Neural crest cell (in vitro differentiated cells): ENCODE measurements around the gene BPIFB6. TPM values are rescaled to one million over a fixed set of nuclear protein-coding genes. Genes with fewer than 3 reads are reported as not detected.
A peak's percentile ranks its signal among the peaks of the same experiment; 100 is the strongest.

Experiments used
- DNase-seq: peaks from one replicate; pipeline ENCODE4 v3.0.0; 2021; ENCODE audit warnings: low read depth, mixed read lengths, low spot score
- H3K27ac Mint-ChIP-seq: one replicate; pipeline ENCODE4 v1.8.0; 2021; ENCODE audit warnings: mild to moderate bottlenecking, mixed read lengths; ENCODE audit not compliant: unreplicated experiment
- H3K27me3 Mint-ChIP-seq: 2 replicates; pipeline ENCODE4 v1.8.0; 2021; ENCODE audit warnings: low read depth, mild to moderate bottlenecking, mixed read lengths
- H3K36me3 Mint-ChIP-seq: 2 replicates; pipeline ENCODE4 v1.8.0; 2021; ENCODE audit warnings: low read depth, mild to moderate bottlenecking, mixed read lengths
- H3K4me1 Mint-ChIP-seq: 2 replicates; pipeline ENCODE4 v1.8.0; 2021; ENCODE audit warnings: mixed read lengths
- H3K4me3 Mint-ChIP-seq: one replicate; pipeline ENCODE4 v1.8.0; 2021; ENCODE audit warnings: mild to moderate bottlenecking, mixed read lengths
- H3K9me3 Mint-ChIP-seq: 2 replicates; pipeline ENCODE4 v1.8.0; 2021; ENCODE audit warnings: mixed read lengths
- total RNA-seq: library from RNA; stranded (reverse); gene quantifications from 2 replicates; pipeline ENCODE4 v1.2.1, GENCODE V29; 2021
- TF ChIP-seq, protein P1 (sequence below): fragments of 200-600 bp; sonication (generic); conservative IDR thresholded peaks from 2 replicates; pipeline ENCODE4 v1.5.0; 2021; ENCODE audit warnings: antibody characterized with exemption, mild to moderate bottlenecking

Gene BPIFB6
- total RNA-seq, 1 donor from 2014 or later = not detected

DNA sequence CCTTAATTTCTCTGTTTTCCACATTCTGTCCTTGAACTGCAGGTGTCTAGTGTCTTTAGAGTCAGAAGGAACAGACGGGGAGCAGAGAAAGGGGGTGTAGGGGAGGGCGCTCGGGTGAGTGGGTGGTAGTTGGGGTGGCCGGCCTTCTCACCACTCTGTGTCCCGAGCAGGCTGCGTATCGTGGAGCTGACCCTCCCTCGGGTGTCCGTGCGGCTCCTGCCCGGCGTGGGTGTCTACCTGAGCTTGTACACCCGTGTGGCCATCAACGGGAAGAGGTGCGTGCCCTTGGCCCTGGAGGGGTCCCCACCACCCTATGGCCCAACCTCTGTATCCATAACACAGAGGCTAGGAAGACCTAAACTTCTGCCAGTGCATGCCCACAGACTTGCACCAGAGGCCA is 53.3 kb downstream of the BPIFB6 start:
- H3K4me3 Mint-ChIP-seq = no peak overlapping the region
- H3K27me3 Mint-ChIP-seq = peaks cover 12% of the 10 kb centered on the region
- no peaks in the 10 kb centered on the region for H3K4me1 Mint-ChIP-seq
- TF ChIP-seq, protein P1, sequence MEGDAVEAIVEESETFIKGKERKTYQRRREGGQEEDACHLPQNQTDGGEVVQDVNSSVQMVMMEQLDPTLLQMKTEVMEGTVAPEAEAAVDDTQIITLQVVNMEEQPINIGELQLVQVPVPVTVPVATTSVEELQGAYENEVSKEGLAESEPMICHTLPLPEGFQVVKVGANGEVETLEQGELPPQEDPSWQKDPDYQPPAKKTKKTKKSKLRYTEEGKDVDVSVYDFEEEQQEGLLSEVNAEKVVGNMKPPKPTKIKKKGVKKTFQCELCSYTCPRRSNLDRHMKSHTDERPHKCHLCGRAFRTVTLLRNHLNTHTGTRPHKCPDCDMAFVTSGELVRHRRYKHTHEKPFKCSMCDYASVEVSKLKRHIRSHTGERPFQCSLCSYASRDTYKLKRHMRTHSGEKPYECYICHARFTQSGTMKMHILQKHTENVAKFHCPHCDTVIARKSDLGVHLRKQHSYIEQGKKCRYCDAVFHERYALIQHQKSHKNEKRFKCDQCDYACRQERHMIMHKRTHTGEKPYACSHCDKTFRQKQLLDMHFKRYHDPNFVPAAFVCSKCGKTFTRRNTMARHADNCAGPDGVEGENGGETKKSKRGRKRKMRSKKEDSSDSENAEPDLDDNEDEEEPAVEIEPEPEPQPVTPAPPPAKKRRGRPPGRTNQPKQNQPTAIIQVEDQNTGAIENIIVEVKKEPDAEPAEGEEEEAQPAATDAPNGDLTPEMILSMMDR = no peak
- no peak overlapping the region for H3K27ac Mint-ChIP-seq
- H3K9me3 Mint-ChIP-seq = peaks cover 6% of the 10 kb centered on the region
- no peaks in the 10 kb centered on the region for H3K36me3 Mint-ChIP-seq
- DNase-seq = no peak

DNA sequence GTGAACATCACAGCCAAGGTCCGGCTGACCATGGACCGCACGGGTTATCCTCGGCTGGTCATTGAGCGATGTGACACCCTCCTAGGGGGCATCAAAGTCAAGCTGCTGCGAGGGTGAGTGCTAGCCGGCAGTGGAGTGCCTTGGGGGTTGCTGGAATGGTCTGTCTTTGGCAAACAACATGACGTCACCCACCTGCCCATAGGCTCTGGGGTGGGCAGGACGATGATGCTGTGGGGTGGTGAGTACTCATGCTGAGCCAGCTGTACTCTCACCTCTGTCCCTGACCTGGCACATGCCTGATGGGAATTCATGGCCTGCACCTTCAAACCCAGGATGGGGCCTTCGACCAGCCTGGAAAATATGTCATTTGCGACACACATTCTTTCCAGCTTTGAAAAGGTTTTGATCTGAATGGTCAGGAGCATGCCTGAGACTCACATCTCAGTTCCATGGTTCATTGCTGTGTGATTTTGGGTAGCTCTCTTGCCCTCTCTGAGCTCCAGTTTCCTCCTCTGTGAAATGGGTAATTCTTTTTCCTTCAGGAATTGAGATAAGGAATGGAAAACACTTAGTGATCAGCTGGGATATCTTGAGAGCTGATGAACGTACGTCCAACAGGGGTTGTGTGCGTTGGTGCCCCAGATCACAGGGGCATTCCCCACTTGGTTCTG is 54.7 kb downstream of the BPIFB6 start:
- H3K36me3 Mint-ChIP-seq = no peaks in the 10 kb centered on the region
- no peak overlapping the region for H3K27ac Mint-ChIP-seq
- H3K4me3 Mint-ChIP-seq = no peak overlapping the region
- H3K4me1 Mint-ChIP-seq = no peaks in the 10 kb centered on the region
- peaks cover 6% of the 10 kb centered on the region for H3K27me3 Mint-ChIP-seq
- H3K9me3 Mint-ChIP-seq = no peaks in the 10 kb centered on the region
- TF ChIP-seq, protein P1 = no peak
- no peak for DNase-seq

DNA sequence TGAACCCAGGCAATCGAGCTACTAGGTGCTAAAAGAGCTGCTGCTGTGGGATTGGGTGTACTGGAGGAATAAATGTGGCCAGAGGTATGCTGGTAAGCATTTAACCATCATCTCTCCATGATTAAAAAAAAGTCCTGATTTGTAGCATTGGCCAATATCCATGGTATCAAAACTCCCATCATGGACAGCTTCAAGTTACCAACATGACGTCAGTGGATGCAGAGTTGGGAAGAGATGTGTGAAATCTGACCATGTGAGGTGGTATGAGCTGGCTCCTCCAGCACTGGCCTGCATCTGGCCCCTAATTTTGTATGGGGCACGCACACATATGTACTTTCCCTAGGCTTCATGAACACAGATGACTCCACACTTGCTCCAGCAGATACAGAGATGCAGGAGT is 59.7 kb downstream of the BPIFB6 start:
- H3K27ac Mint-ChIP-seq = no peak overlapping the region
- no peak for DNase-seq
- H3K27me3 Mint-ChIP-seq = peaks cover 13% of the 10 kb centered on the region
- H3K4me1 Mint-ChIP-seq = no peaks in the 10 kb centered on the region
- TF ChIP-seq, protein P1 = no peak
- H3K9me3 Mint-ChIP-seq = no peaks in the 10 kb centered on the region
- no peaks in the 10 kb centered on the region for H3K36me3 Mint-ChIP-seq
- H3K4me3 Mint-ChIP-seq = no peak overlapping the region

DNA sequence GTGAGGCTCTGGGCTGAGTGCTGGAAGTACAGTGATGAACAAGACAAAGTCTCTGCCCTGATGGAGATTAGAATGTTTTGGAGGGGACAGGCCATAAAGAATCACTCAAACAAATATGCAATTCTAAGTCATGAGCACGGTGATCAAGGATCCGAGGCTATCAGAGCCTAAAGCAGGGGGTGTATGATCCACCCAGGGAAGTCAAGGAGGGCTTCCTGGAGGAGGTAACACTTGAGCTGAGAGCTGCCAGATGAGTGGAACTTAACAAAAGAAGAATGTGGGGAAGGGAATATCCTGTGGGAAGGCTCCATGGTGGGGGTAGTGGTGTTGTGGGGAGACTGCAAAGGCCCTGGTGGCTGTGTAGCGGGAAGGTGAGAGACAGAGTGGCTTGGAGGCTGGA is 60.2 kb downstream of the BPIFB6 start:
- H3K9me3 Mint-ChIP-seq = no peaks in the 10 kb centered on the region
- H3K4me1 Mint-ChIP-seq = no peaks in the 10 kb centered on the region
- TF ChIP-seq, protein P1 = no peak
- H3K36me3 Mint-ChIP-seq = no peaks in the 10 kb centered on the region
- H3K27ac Mint-ChIP-seq = peak overlapping the region; percentile 20
- peaks cover 13% of the 10 kb centered on the region for H3K27me3 Mint-ChIP-seq
- DNase-seq = no peak
- no peak overlapping the region for H3K4me3 Mint-ChIP-seq

DNA sequence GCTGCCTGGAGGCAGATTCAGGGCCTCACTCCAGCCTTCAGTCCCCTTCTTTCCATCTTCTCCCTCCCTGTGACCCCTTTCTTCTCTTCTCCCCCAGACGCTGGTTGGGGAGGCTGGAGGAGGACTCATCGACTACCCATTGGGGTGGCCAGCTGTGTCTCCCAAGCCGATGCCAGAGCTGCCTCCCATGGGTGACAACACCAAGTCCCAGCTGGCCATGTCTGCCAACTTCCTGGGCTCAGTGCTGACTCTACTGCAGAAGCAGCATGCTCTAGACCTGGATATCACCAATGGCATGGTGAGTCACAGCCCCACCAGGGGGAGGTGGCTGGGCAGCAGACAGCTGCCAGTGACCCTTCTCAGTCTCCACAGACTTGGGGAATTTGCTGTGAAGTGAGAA is 60.9 kb downstream of the BPIFB6 start:
- no peak overlapping the region for H3K4me3 Mint-ChIP-seq
- H3K27me3 Mint-ChIP-seq = peaks cover 11% of the 10 kb centered on the region
- H3K4me1 Mint-ChIP-seq = no peaks in the 10 kb centered on the region
- H3K36me3 Mint-ChIP-seq = no peaks in the 10 kb centered on the region
- TF ChIP-seq, protein P1 = no peak
- DNase-seq = no peak
- H3K9me3 Mint-ChIP-seq = no peaks in the 10 kb centered on the region
- H3K27ac Mint-ChIP-seq = no peak overlapping the region
